HEK293 (cell line): ENCODE results near the gene FAM120A.

Experiments used
- CTCF ChIP-seq: fragments of 450-650 bp; formaldehyde crosslinking; IDR thresholded peaks from 2 replicates; pipeline ENCODE4 v1.5.1; 2016; ENCODE audit warnings: missing biosample characterization, missing genetic modification characterization
- OVOL3 ChIP-seq: fragments of 450-650 bp; formaldehyde crosslinking; IDR thresholded peaks from 2 replicates; pipeline ENCODE4 v1.5.1; 2016; ENCODE audit warnings: missing biosample characterization, missing genetic modification characterization
- REST ChIP-seq: fragments of 450-650 bp; formaldehyde crosslinking; IDR thresholded peaks from 2 replicates; pipeline ENCODE4 v1.5.1; 2016; ENCODE audit warnings: missing biosample characterization, missing genetic modification characterization
- ZBTB10 ChIP-seq: fragments of 450-650 bp; formaldehyde crosslinking; IDR thresholded peaks from 2 replicates; pipeline ENCODE4 v1.5.1; 2016; ENCODE audit warnings: missing biosample characterization, missing genetic modification characterization
- ZBTB17 ChIP-seq: fragments of 450-650 bp; formaldehyde crosslinking; IDR thresholded peaks from 2 replicates; pipeline ENCODE4 v1.5.1; 2016; ENCODE audit warnings: missing biosample characterization, missing genetic modification characterization
- ZNF18 ChIP-seq: fragments of 450-650 bp; formaldehyde crosslinking; IDR thresholded peaks from 2 replicates; pipeline ENCODE4 v1.5.1; 2016; ENCODE audit warnings: missing biosample characterization, missing genetic modification characterization
- ZNF274 ChIP-seq, 2 experiments: fragments of 200-500 bp in 1 of 2; fragments of 450-650 bp in 1 of 2; sonication (Bioruptor generic) in 1 of 2; formaldehyde crosslinking in 1 of 2; IDR thresholded peaks; 2 replicates each; pipeline versions ENCODE4 v1.5.1 to v1.6.1; 2014 to 2016; ENCODE audit warnings: borderline replicate concordance in 1 of 2, inconsistent platforms in 1 of 2, low read length in 1 of 2, missing biosample characterization in 1 of 2, missing genetic modification characterization in 1 of 2
- ZNF530 ChIP-seq: fragments of 450-650 bp; formaldehyde crosslinking; IDR thresholded peaks from 2 replicates; pipeline ENCODE4 v1.5.1; 2016; ENCODE audit warnings: low read depth, missing biosample characterization, missing genetic modification characterization
- ZNF639 ChIP-seq: fragments of 450-650 bp; formaldehyde crosslinking; IDR thresholded peaks from 2 replicates; pipeline ENCODE4 v1.5.1; 2016; ENCODE audit warnings: missing biosample characterization, missing genetic modification characterization

GRCh38 chr9:93419023-93419422, 32.5 kb upstream of the FAM120A start:
- no peak for TF ChIP-seq ZNF530 (tag by site-specific recombination)
- no peak for TF ChIP-seq CTCF (tag by site-specific recombination)
- no peak for TF ChIP-seq ZNF274 (IDR thresholded peaks at IDR 0.05; ENCODE audit: low read length)
- TF ChIP-seq ZNF274 (tag by site-specific recombination; IDR thresholded peaks at IDR 0.05; ENCODE audit: borderline replicate concordance) = no peak
- TF ChIP-seq ZNF639 (tag by site-specific recombination) = no peak
- TF ChIP-seq REST (tag by site-specific recombination) = no peak
- TF ChIP-seq ZBTB10 (tag by site-specific recombination) = no peak
- TF ChIP-seq ZNF18 = no peak
- no peak for TF ChIP-seq ZBTB17 (tag by site-specific recombination)
- no peak for TF ChIP-seq OVOL3 (tag by site-specific recombination)
